Activated B cell treated with CpG ODN at 0.5 μM for 24 hours (primary cell): ENCODE results near the gene CDC16. TPM values are rescaled to one million over a fixed set of nuclear protein-coding genes. Genes with fewer than 3 reads are reported as not detected.
"Not testable (repeated sequence)": the region's sequence is repeated elsewhere in the genome, so short reads cannot be mapped to it uniquely, and the experiment has no call there.

Experiments used
- ATAC-seq: fragments of 200-7000 bp; cut with Tn5 transposase; one replicate; pipeline ENCODE4 v1.10.0; 2021; ENCODE audit warnings: low read depth, mild to moderate bottlenecking, moderate library complexity
- CTCF ChIA-PET: fragments of 350-600 bp; sonication (Branson Sonifier 250); formaldehyde crosslinking; loops from one replicate; lab custom pipeline; 2021; ENCODE audit warnings: antibody characterized with exemption; lab: Charles Lee
- POLR2A ChIA-PET: fragments of 350-600 bp; sonication (Branson Sonifier 250); formaldehyde crosslinking; loops from one replicate; lab custom pipeline; 2021; ENCODE audit warnings: antibody characterized with exemption; lab: Charles Lee
- DNase-seq: peaks from one replicate; pipeline ENCODE4 v3.0.0; 2022
- H3K27ac Mint-ChIP-seq: one replicate; pipeline ENCODE4 v1.8.0; 2020; ENCODE audit warnings: mixed read lengths
- H3K27me3 Mint-ChIP-seq: one replicate; pipeline ENCODE4 v1.8.0; 2021; ENCODE audit warnings: mixed read lengths
- H3K36me3 Mint-ChIP-seq: one replicate; pipeline ENCODE4 v1.8.0; 2021; ENCODE audit warnings: low read depth, mixed read lengths
- H3K4me1 Mint-ChIP-seq: one replicate; pipeline ENCODE4 v1.8.0; 2021; ENCODE audit warnings: mixed read lengths
- H3K4me3 Mint-ChIP-seq: one replicate; pipeline ENCODE4 v1.8.0; 2020; ENCODE audit warnings: mild to moderate bottlenecking, mixed read lengths
- H3K9me3 Mint-ChIP-seq: one replicate; pipeline ENCODE4 v1.8.0; 2020; ENCODE audit warnings: mixed read lengths
- CTCF ChIP-seq: fragments of 200-600 bp; IDR thresholded peaks from one replicate; pipeline ENCODE4 v1.8.0; 2022; ENCODE audit warnings: antibody characterized with exemption, mild to moderate bottlenecking
- intact Hi-C: fragments of 100-400 bp; cut with micrococcal nuclease; formaldehyde crosslinking; loops from one replicate; pipeline ENCODE4 v1.15.1; 2024
- total RNA-seq: library from RNA; stranded (reverse); gene quantifications from 2 replicates; pipeline ENCODE4 v1.2.3, GENCODE V29; 2022

CDC16 gene
- total RNA-seq, 1 donor from 2014 or later = 98.0 TPM

- no peak overlapping the region for H3K4me3 Mint-ChIP-seq
- ATAC-seq (no peak), DNase-seq (no peak)
- H3K36me3 Mint-ChIP-seq = no peaks in the 10 kb centered on the region
- no peak overlapping the region for H3K27ac Mint-ChIP-seq
- H3K9me3 Mint-ChIP-seq = no peaks in the 10 kb centered on the region
- no peak for TF ChIP-seq CTCF
- intact Hi-C loops = no loop called here
- H3K4me1 Mint-ChIP-seq = no peaks in the 10 kb centered on the region
- CTCF ChIA-PET = no interaction called here
- POLR2A ChIA-PET = no interaction called here
- no peaks in the 10 kb centered on the region for H3K27me3 Mint-ChIP-seq
Observed at GRCh38 chr13:114198556-114198955, 36.1 kb upstream of the CDC16 start.

DNA sequence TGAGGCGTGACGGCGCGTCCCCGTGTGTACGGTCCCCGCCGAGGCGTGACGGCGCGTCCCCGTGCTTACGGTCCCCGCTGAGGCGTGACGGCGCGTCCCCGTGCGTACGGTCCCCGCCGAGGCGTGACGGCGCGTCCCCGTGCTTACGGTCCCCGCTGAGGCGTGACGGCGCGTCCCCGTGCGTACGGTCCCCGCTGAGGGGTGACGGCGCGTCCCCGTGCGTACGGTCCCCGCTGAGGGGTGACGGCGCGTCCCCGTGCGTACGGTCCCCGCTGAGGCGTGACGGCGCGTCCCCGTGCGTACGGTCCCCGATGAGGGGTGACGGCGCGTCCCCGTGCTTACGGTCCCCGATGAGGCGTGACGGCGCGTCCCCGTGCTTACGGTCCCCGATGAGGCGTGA lies 35.2 kb upstream of the CDC16 start:
- H3K27me3 Mint-ChIP-seq, H3K27ac Mint-ChIP-seq, H3K4me3 Mint-ChIP-seq, DNase-seq, intact Hi-C loops, ATAC-seq, H3K9me3 Mint-ChIP-seq, CTCF ChIA-PET, POLR2A ChIA-PET, H3K4me1 Mint-ChIP-seq, H3K36me3 Mint-ChIP-seq: not testable (repeated sequence)

DNA sequence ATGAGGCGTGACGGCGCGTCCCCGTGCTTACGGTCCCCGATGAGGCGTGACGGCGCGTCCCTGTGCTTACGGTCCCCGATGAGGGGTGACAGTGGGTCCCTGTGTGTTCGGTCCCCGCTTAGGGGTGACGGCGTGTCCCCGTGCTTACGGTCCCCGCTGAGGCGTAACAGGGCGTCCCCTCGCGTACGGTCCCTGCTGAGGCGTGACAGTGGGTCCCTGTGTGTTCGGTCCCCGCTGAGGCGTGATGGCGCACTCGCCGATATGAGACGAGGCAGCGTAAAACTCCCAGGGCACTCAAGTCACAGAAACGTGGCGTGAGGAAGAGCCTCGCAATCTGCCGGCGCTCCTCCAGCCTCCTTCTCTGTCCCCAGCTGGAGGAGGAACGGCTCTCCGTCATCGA lies 34.7 kb upstream of the CDC16 start:
- ChIA-PET POLR2A (no interaction called here), CTCF (no interaction called here)
- Mint-ChIP-seq H3K27me3 (no peaks in the 10 kb centered on the region), H3K36me3 (no peaks in the 10 kb centered on the region), H3K4me1 (no peaks in the 10 kb centered on the region), H3K27ac (no peak overlapping the region), H3K9me3 (no peaks in the 10 kb centered on the region), H3K4me3 (no peak overlapping the region)
- TF ChIP-seq CTCF = no peak
- DNase-seq = no peak
- intact Hi-C loops = no loop called here
- no peak for ATAC-seq

GRCh38 chr13:114200399-114200911 lies 34.2 kb upstream of the CDC16 start:
- intact Hi-C loops = no loop called here
- POLR2A ChIA-PET = no interaction called here
- no peaks in the 10 kb centered on the region for H3K9me3 Mint-ChIP-seq
- no peaks in the 10 kb centered on the region for H3K36me3 Mint-ChIP-seq
- H3K4me1 Mint-ChIP-seq = no peaks in the 10 kb centered on the region
- TF ChIP-seq CTCF = no peak
- DNase-seq (no peak), ATAC-seq (no peak)
- no peaks in the 10 kb centered on the region for H3K27me3 Mint-ChIP-seq
- H3K4me3 Mint-ChIP-seq = no peak overlapping the region
- H3K27ac Mint-ChIP-seq = no peak overlapping the region
- CTCF ChIA-PET = no interaction called here

- H3K27ac Mint-ChIP-seq = no peak overlapping the region
- CTCF ChIA-PET = no interaction called here
- no peak overlapping the region for H3K4me3 Mint-ChIP-seq
- H3K27me3 Mint-ChIP-seq = no peaks in the 10 kb centered on the region
- POLR2A ChIA-PET = no interaction called here
- no peaks in the 10 kb centered on the region for H3K4me1 Mint-ChIP-seq
- H3K36me3 Mint-ChIP-seq = no peaks in the 10 kb centered on the region
- intact Hi-C loops = no loop called here
- DNase-seq (no peak), ATAC-seq (no peak)
- no peaks in the 10 kb centered on the region for H3K9me3 Mint-ChIP-seq
- TF ChIP-seq CTCF = no peak
Observed at GRCh38 chr13:114202581-114202980, 32.1 kb upstream of the CDC16 start.

- ATAC-seq (no peak), DNase-seq (no peak)
- H3K27me3 Mint-ChIP-seq = no peaks in the 10 kb centered on the region
- H3K27ac Mint-ChIP-seq = no peak overlapping the region
- intact Hi-C loops = no loop called here
- no peak overlapping the region for H3K4me3 Mint-ChIP-seq
- H3K4me1 Mint-ChIP-seq = no peaks in the 10 kb centered on the region
- TF ChIP-seq CTCF = no peak
- CTCF ChIA-PET = no interaction called here
- no peaks in the 10 kb centered on the region for H3K9me3 Mint-ChIP-seq
- POLR2A ChIA-PET = no interaction called here
- no peaks in the 10 kb centered on the region for H3K36me3 Mint-ChIP-seq
Observed at GRCh38 chr13:114203536-114203935, 31.2 kb upstream of the CDC16 start.
